PC-3 (cell line): Measurements from ENCODE around the gene TP63. TPM values are rescaled to one million over a fixed set of nuclear protein-coding genes. Genes with fewer than 3 reads are reported as not detected.
"Not testable (repeated sequence)": the region's sequence is repeated elsewhere in the genome, so short reads cannot be mapped to it uniquely, and the experiment has no call there.

Experiments used
- ATAC-seq: fragments of 200-7000 bp; cut with Tn5 transposase; 2 replicates; pipeline ENCODE4 v1.9.1; 2020; ENCODE audit warnings: mild to moderate bottlenecking, moderate library complexity
- BruUV-seq: library from RNA; stranded (reverse); fragments of 400-500 nt; replicated peaks from 2 replicates; lab custom pipeline; 2021; lab: Mats Ljungman, UMichigan
- CTCF ChIA-PET: fragments of 300-600 bp; sonication (Branson Sonifier 250); formaldehyde crosslinking; loops from one replicate; lab custom pipeline; 2022; ENCODE audit warnings: antibody characterized with exemption; lab: Charles Lee
- POLR2A ChIA-PET: fragments of 300-600 bp; sonication (Branson Sonifier 250); formaldehyde crosslinking; loops from one replicate; lab custom pipeline; 2022; ENCODE audit warnings: antibody characterized with exemption; ENCODE audit not compliant: unreplicated experiment; lab: Charles Lee
- DNase-seq: peaks from one replicate; pipeline ENCODE4 v3.0.0-alpha.2; 2015
- H2AFZ ChIP-seq: fragments of 300-600 bp; sonication (generic); 2 replicates; pipeline ENCODE4 v1.6.0; 2016; ENCODE audit warnings: antibody characterized with exemption, low read length
- H3F3A ChIP-seq: fragments of 300-600 bp; sonication (generic); one replicate; pipeline ENCODE4 v1.6.0; 2017; ENCODE audit warnings: antibody characterized with exemption, low read length, control low read depth, mild to moderate bottlenecking; ENCODE audit not compliant: unreplicated experiment
- H3K27ac ChIP-seq: fragments of 300-600 bp; sonication (generic); 2 replicates; pipeline ENCODE4 v1.5.1; 2016; ENCODE audit warnings: mild to moderate bottlenecking, low read length
- H3K27me3 ChIP-seq: fragments of 300-600 bp; sonication (generic); 2 replicates; pipeline ENCODE4 v1.6.1; 2016; ENCODE audit warnings: low read length, mixed read lengths
- H3K36me3 ChIP-seq: fragments of 300-600 bp; sonication (generic); 2 replicates; pipeline ENCODE4 v1.6.1; 2016; ENCODE audit warnings: low read depth, mixed run types, low read length, mixed read lengths
- H3K4me1 ChIP-seq: fragments of 300-600 bp; sonication (generic); 2 replicates; pipeline ENCODE4 v1.5.1; 2016; ENCODE audit warnings: low read length; ENCODE audit not compliant: insufficient read depth
- H3K4me2 ChIP-seq: fragments of 300-600 bp; sonication (generic); 2 replicates; pipeline ENCODE4 v1.6.0; 2016; ENCODE audit warnings: low read length
- H3K4me3 ChIP-seq: fragments of 300-600 bp; sonication (generic); 2 replicates; pipeline ENCODE4 v1.5.1; 2016; ENCODE audit warnings: mild to moderate bottlenecking, low read length, mixed read lengths
- H3K79me2 ChIP-seq: fragments of 300-600 bp; sonication (generic); 2 replicates; pipeline ENCODE4 v1.6.1; 2017; ENCODE audit warnings: low read length, mixed read lengths
- H3K9ac ChIP-seq: fragments of 300-600 bp; sonication (generic); 2 replicates; pipeline ENCODE4 v1.6.0; 2016; ENCODE audit warnings: mild to moderate bottlenecking, low read length
- H3K9me2 ChIP-seq: fragments of 300-600 bp; sonication (generic); replicated peaks from 2 replicates; pipeline ENCODE4 v1.6.1; 2016; ENCODE audit warnings: mixed run types, low read length, mixed read lengths
- H3K9me3 ChIP-seq: fragments of 300-600 bp; sonication (generic); 2 replicates; pipeline ENCODE4 v1.6.1; 2016; ENCODE audit warnings: low read length, mixed read lengths
- H4K20me1 ChIP-seq: fragments of 300-600 bp; sonication (generic); 2 replicates; pipeline ENCODE4 v1.6.1; 2016; ENCODE audit warnings: low read length, mixed read lengths
- EZH2 ChIP-seq: fragments of 300-600 bp; sonication (generic); IDR thresholded peaks from one replicate; pipeline ENCODE4 v1.6.1; 2017; ENCODE audit warnings: antibody characterized with exemption, mild to moderate bottlenecking, low read length; ENCODE audit not compliant: unreplicated experiment
- EZH2phosphoT487 ChIP-seq: fragments of 300-600 bp; sonication (generic); IDR thresholded peaks from 2 replicates; pipeline ENCODE4 v1.6.1; 2018; ENCODE audit warnings: mild to moderate bottlenecking, antibody characterized with exemption, low read length, borderline replicate concordance
- intact Hi-C: fragments of 100-400 bp; cut with micrococcal nuclease; formaldehyde crosslinking; loops from 2 replicates; pipeline ENCODE4 v1.9.0; 2023
- total RNA-seq: library from RNA; depleted of rRNA; stranded (reverse); fragments of >200 nt; gene quantifications from 2 replicates; pipeline ENCODE4 v1.2.3, GENCODE V29; 2014
- TF ChIP-seq, protein P1 (sequence below): fragments of 300-600 bp; sonication (generic); conservative IDR thresholded peaks from 2 replicates; pipeline ENCODE4 v1.5.1; 2017; ENCODE audit warnings: antibody characterized with exemption, low read depth, mild to moderate bottlenecking, low read length

Gene TP63
- total RNA-seq, 1 experiment from 2014 or later: 0.29 TPM

GRCh38 chr3:189606774-189607173 is 24.4 kb upstream of the TP63 start:
- intact Hi-C loops: no loop called here
- TF ChIP-seq EZH2phosphoT487: no peak
- no peak for TF ChIP-seq EZH2
- TF ChIP-seq, protein P1, sequence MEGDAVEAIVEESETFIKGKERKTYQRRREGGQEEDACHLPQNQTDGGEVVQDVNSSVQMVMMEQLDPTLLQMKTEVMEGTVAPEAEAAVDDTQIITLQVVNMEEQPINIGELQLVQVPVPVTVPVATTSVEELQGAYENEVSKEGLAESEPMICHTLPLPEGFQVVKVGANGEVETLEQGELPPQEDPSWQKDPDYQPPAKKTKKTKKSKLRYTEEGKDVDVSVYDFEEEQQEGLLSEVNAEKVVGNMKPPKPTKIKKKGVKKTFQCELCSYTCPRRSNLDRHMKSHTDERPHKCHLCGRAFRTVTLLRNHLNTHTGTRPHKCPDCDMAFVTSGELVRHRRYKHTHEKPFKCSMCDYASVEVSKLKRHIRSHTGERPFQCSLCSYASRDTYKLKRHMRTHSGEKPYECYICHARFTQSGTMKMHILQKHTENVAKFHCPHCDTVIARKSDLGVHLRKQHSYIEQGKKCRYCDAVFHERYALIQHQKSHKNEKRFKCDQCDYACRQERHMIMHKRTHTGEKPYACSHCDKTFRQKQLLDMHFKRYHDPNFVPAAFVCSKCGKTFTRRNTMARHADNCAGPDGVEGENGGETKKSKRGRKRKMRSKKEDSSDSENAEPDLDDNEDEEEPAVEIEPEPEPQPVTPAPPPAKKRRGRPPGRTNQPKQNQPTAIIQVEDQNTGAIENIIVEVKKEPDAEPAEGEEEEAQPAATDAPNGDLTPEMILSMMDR: no peak
- Histone ChIP-seq H3K79me2 (no peaks in the 10 kb centered on the region), H3K4me1 (no peaks in the 10 kb centered on the region), H3K36me3 (no peaks in the 10 kb centered on the region), H3K9me2 (no peaks in the 10 kb centered on the region), H4K20me1 (no peaks in the 10 kb centered on the region), H2AFZ (no peak overlapping the region), H3K27me3 (no peaks in the 10 kb centered on the region), H3K9me3 (no peaks in the 10 kb centered on the region), H3K4me3 (no peak overlapping the region), H3F3A (no peaks in the 10 kb centered on the region), H3K9ac (no peak overlapping the region), H3K27ac (no peak overlapping the region), H3K4me2 (no peak overlapping the region)
- ChIA-PET POLR2A (no interaction called here), CTCF (no interaction called here)
- DNase-seq (peak; percentile 15), ATAC-seq (no peak)
- BruUV-seq: no TSS peak

DNA sequence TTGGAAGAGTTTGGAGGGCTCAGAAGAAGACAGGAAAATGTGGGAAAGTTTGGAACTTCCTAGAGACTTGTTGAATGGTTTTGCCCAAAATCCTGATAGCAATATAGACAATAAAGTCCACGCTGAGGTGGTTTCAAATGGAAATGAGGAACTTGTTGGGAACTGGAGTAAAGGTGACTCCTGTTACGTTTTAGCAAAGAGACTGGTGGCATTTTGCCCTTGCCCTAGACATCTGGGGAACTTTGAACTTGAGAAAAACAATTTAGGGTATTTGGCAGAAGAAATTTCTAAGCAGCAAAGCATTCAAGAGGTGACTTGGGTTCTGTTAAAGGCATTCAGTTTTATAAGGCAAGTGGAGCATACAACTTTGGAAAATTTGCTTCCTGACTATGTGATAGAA is 18.5 kb upstream of the TP63 start:
- H3K36me3 ChIP-seq, H3F3A ChIP-seq, H2AFZ ChIP-seq, H3K4me2 ChIP-seq, DNase-seq, CTCF ChIA-PET, intact Hi-C loops, ATAC-seq, H4K20me1 ChIP-seq, BruUV-seq, H3K27me3 ChIP-seq, H3K9me3 ChIP-seq, H3K9me2 ChIP-seq, H3K79me2 ChIP-seq, POLR2A ChIA-PET, H3K4me3 ChIP-seq, H3K4me1 ChIP-seq, H3K9ac ChIP-seq, H3K27ac ChIP-seq: not testable (repeated sequence)

DNA sequence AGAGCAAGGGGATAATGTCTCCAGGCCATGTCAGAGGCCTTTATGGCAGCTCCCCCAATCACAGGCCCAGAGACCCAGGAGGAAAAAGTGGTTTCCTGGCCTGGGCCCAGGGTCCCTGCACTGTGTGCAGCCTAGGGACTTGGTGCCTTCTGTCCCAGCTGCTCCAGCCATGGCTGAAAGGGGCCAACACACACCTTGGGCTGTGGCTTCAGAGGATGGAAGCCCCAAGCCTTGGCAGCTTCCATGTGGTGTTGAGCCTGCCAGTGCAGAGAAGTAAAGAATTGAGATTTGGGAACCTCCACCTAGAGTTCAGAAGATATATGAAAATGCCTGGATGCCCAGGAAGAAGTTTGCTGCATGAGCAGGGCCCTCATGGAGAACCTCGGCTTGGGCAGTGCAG is 18.1 kb upstream of the TP63 start:
- no peak overlapping the region for H2AFZ ChIP-seq
- H3K9me2 ChIP-seq: no peaks in the 10 kb centered on the region
- ChIA-PET POLR2A (no interaction called here), CTCF (no interaction called here)
- no peaks in the 10 kb centered on the region for H3K4me1 ChIP-seq
- no peaks in the 10 kb centered on the region for H4K20me1 ChIP-seq
- intact Hi-C loops: no loop called here
- H3F3A ChIP-seq: no peaks in the 10 kb centered on the region
- no peaks in the 10 kb centered on the region for H3K27me3 ChIP-seq
- no peaks in the 10 kb centered on the region for H3K36me3 ChIP-seq
- no peak overlapping the region for H3K4me3 ChIP-seq
- no peaks in the 10 kb centered on the region for H3K79me2 ChIP-seq
- no peak overlapping the region for H3K4me2 ChIP-seq
- no peak overlapping the region for H3K27ac ChIP-seq
- no peak for DNase-seq
- no peaks in the 10 kb centered on the region for H3K9me3 ChIP-seq
- no TSS peak for BruUV-seq
- TF ChIP-seq, protein P1: no peak
- TF ChIP-seq EZH2phosphoT487 (no peak), EZH2 (no peak)
- no peak for ATAC-seq
- H3K9ac ChIP-seq: no peak overlapping the region
